ENCODE data around the gene TSPYL6. TPM values are rescaled to one million over a fixed set of nuclear protein-coding genes. Genes with fewer than 3 reads are reported as not detected.

Gene TSPYL6
- not detected in 5 replicates for total RNA-seq (2022; extraction: Qiagen RNA extraction; ENCODE audit: low read depth)

DNA sequence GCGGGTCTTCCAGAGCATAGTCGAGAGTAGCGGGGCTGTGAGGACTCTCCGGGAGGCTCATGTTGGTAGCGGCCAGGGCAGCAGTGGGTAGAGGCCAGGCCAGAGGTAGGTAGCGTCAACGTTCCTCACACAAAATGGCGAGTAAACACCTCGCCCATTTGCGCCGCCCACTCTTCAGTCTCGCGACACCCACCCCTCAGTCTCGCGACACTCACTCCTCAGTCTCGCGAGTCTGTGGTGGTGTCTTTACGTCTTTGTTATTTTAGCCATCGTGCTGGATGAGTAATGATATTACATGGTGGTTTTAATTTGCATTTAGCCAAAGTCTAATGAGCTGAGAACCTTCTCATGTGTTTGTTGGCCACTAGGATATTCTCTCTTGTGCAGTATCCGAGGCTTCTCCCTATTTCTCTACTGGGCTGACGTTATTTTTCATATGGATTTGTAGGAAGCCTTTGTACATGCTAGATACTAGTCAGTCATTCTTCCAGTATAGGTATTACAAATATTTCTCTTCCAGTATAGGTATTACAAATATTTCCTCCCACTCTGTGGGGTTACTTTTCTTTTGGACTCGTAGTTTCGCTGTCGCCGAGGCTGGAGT, at the start of gene TSPYL6:
TSPYL6 (minus strand) TSS at position 139 of the 604 bp plus-strand sequence; CDS start at position 61, 78 bp downstream.

Other genes with a start within 250 kb of the TSPYL6 start
- gene ACYP2, start 140.6 kb downstream of the TSPYL6 start, total RNA-seq (2022; extraction: Qiagen RNA extraction; ENCODE audit: low read depth), result 6.3 to 9.2 TPM (median 7.5 TPM) in 5 replicates
- 125 to 160 TPM (median 156 TPM) in 5 replicates for gene SPTBN1, start 200.1 kb upstream of the TSPYL6 start, total RNA-seq (2022; extraction: Qiagen RNA extraction; ENCODE audit: low read depth)

All from A549 treated with RU486 at 1 μM for 4 hours (cell line).